KG1 (cell line): ENCODE data around the gene CCDC150.
"Not testable (repeated sequence)": the region's sequence is repeated elsewhere in the genome, so short reads cannot be mapped to it uniquely, and the experiment has no call there.

Source experiments
- DNase-seq: peaks from one replicate; lab custom pipeline; 2025; lab: John Stamatoyannopoulos, UW

The CCDC150 gene

GRCh38 chr2:196639180-196640030, at the start of gene CCDC150:
Gene CCDC150, plus strand, starts transcription at chr2:196639715. Its CDS starts 52 bp downstream, at chr2:196639767.
- DNase-seq: peak; percentile 90

DNA sequence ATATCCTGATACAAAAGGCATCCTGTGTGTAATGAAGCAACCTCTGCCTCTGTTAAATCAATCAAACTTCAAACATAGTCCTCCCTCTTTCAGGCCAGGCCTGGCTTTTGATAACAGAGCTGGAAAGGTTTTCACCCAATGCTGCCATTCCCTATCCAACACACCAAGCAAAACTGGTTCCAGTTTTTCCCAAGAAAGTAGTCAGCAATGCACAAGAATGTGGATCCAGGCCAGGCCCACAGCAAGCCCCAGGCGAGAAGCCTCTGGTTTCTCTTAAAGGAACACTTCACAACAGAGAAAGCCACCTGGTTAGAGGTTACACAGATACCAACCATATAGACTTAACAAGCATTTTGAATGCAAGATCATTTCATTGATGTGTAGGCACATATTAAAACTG, 49.2 kb upstream of the CCDC150 start:
- DNase-seq: no peak

DNA sequence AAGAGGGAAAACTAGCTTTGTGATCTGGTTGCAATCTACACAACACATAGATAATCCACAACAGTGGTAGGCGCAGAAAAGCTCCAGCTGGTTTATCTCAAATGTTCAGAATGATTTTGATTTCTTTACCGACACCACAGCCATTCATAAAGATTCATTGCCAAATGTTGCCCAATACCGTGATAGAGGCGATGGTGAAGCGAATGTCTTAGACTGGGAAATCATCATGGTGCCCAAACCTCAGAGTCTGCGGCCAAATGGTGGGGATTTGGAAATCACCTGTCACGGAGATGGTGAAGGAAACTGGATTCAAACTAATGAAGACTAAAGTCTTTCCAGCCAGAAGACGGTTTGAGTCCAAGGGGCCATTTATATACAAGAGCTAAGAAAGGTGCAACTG, 48.5 kb upstream of the CCDC150 start:
- DNase-seq: no peak

DNA sequence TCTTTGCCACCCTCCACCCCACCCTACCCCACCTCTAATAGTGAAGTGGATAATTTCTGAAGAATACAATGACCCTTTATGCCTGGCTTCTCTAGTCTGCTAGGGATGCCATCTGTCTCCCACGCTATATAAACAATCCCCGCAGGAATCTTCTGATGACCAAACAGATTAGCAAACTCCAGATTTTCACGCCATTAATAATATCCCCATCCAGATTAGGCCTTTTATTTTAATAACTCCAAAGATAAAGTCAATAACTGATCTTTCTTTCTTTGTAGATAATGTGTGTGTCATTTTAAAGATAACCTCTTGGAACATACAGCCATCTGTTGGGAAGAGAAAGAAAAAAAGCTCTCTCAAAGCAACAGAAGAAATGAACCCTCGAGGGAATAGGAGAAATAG, 47.9 kb upstream of the CCDC150 start:
- no peak for DNase-seq

DNA sequence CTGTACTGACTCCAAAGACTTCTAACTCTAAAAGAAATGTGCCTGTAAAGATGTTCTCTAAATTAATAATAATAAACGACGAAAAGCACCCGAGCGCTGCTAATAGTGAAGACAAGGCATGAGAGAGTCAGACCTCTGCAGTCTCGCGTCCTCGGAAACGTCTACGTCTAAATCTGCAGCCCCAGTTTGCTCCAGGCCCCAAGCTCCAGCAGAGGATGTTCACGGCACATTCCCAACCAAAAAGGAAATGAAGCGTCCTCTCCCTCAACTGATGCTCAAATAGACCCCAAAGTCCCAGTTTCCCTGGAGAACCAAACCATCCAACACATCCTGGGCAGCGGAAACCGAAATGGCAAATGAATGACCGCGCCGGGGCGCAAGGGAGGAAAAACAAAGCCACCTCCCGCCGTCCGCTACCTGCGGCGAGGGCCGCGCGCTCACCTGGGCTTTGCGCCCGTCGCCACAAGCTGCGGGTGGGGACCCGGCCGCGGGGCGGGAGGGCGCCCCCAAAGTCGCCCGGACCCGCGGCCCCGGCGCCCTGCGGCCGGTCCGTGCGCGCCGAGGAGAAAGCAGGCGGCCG, 47.1 kb upstream of the CCDC150 start:
- DNase-seq: peak; percentile 9

DNA sequence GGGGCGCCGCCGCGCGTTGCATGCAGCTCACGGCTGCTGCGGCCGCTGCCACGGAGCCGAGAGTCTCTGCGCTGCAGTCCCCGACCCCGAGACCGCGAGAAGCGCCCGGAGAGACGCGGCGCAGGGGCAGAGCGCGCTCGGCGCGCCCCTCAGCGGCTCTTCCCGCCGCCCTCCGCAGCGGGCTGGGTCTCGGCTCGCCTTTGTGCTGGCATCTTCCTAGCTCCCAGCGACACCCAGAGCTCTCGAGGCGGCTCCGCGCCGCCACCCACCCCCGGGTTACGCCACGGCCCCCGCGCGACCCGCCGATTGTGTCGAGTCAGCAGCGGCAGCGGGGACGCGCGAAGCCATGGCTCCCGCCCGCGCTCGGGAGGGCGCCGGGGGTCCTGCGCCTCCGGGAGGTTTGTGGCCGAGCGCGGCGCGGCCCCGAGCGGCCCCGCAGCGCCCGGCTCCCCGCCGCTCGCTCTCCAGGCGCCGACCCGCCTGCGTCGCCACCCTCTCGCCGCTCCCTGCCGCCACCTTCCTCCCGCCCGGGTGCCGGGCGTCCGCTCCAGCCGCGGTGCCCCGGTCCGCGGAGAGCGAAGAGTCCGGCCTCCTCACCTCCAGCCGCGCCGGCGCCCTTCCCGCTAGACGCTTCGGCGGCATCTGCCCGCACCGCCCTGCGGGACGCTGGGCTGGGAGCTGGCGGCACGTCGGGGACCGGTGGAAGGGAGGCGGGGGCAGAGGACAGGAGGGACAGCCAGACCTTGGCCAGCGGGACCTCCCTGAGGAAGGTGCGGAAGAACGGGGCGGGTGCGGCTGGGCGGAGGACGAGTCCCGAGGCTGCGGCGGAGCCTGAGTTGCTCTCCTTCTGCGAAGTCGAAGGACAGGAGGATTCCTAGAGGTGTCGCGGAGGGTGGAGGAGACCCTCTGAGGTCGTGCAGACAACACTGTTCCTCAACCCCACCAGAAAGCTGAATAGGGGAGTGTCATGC, 46.3 kb upstream of the CCDC150 start, which contains the start of gene HECW2:
TSS of gene HECW2 (minus strand) at position 644 of the 971 bp plus-strand sequence.
- DNase-seq: peak; percentile 14

DNA sequence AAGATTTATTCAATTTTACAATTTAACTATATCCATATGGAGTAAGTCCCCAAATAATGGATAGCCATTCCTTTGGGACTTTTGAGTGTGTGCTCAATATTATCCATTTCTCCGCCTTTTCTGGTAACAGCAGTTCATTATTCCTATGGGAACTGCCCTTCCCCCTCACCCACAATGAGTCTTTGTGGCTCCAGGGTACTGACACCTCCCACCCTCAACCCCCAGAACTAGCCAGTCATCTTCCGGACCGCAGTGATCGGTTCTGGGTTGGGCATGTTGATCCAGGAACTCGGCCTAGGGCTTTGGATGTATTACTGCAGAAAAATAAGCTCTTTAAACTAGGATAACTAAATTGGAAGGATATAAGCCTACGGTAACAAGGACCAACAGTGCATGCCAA, 45.4 kb upstream of the CCDC150 start:
- DNase-seq: no peak

DNA sequence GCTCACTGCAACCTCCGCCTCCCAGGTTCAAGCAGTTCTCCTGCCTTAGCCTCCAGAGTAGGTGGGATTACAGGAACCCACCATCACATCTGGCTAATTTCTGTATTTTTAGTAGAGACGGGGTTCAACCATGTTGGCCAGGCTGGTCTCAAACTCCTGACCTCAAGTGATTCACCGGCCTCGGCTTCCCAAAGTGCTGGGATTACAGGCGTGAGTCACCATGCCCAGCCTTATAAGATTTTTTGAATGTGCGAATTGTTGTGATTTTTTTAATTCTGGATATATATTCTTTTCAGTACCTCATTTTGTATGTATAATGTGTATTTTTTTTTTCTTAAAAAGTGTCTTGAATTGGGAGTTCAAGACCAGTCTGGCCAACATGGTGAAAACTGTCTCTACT, 42.0 kb upstream of the CCDC150 start:
- no peak for DNase-seq

DNA sequence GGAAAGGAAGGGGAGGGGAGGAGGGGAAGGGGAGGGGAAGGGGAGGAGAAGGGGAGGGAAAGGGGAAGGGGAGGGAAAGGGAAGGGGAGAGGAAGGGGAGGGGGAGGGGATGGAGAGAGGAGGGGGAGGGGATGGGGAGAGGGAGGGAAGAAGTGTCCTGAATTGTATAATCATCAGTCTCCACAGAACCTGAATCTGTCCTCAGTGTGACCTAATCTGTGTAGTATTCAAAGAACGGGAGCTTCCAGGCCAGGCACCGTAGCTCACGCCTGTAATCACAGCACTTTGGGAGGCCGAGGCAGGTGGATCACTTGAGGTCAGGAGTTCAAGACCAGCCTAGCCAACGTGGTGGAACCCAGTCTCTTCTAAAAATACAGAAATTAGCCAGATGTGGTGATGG, 41.1 kb upstream of the CCDC150 start:
- DNase-seq: no peak

DNA sequence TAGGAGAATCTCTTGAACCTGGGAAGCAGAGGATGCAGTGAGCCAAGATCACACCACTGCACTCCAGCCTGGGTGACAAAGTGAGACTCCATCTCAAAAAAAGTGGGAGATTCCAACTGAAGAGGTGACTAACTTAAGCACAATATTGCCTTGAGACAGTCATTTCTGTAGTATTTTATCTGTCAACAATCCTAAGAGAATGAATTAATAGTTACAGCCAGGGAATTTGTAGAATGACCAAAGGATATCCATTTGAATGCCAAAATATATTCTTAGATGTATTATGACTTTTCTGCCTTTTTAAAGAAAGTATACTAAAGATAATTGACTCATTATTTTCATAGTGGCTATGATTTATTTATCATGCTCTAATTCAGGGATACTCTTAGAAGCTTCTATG, 40.7 kb upstream of the CCDC150 start:
- DNase-seq: no peak

- no peak for DNase-seq
These were observed 37.8 kb upstream of the CCDC150 start for GRCh38 chr2:196601430-196602306.

DNA sequence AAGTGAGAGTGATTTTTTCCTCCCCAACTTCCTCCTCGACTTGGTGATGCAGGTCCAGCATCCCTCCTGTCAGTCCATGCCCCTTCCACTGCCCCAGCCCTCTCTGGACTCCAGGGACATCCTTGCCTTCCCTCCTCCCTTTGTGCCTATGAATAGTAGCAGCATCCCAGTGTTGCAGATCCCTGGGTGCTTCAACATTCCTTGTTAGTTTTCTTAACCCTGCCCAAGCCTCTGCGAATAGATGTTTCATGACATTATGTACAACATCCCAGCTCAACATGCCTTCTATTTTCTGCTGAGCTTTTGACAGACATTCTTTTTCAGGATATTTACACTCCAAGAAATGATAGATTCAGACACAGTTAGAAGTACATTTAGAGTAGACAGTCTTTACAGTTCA, 35.3 kb upstream of the CCDC150 start:
- no peak for DNase-seq

GRCh38 chr2:196606516-196606915, 33.0 kb upstream of the CCDC150 start:
- DNase-seq: no peak

GRCh38 chr2:196607073-196607472, 32.4 kb upstream of the CCDC150 start:
- no peak for DNase-seq

DNA sequence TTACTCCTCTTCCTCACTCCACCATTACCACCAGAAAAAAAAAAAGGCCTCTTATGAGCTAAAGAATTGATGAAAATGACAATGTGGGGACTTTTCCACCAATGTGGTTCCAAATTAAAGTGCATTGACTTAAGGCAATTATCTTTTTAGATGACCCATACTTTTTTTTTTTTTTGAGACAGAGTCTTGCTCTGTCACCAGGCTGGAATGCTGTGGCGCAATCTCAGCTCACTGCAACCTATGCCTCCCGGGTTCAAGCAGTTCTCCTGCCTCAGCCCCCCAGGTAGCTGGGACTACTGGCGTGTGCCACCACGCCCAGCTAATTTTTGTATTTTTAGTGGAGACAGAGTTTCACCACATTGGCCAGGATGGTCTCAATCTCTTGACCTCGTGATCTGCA, 31.6 kb upstream of the CCDC150 start:
- DNase-seq: not testable (repeated sequence)

- DNase-seq: no peak
These were observed 29.7 kb upstream of the CCDC150 start for GRCh38 chr2:196609806-196610205.

DNA sequence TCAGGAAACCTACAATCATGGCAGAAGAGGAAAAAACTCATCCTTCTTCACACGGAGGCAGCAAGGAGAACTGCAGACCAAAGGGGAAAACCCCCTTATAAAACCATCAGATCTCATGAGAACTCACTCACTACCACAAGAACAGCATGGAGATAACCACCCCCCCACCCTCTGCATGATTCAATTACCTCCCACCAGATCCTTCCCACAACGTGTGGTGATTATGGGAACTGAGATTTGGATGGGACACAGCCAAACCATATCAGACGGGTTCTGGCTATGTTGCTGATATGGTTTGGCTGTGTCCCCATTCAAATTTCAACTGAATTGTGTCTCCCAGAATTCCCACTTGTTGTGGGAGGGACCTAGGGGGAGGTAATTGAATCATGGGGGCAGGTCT, 28.7 kb upstream of the CCDC150 start:
- no peak for DNase-seq

- no peak for DNase-seq
These were observed 26.2 kb upstream of the CCDC150 start for GRCh38 chr2:196613302-196613701.

- DNase-seq: no peak
These were observed 22.1 kb upstream of the CCDC150 start for GRCh38 chr2:196617430-196617829.

- DNase-seq: no peak
These were observed 20.9 kb upstream of the CCDC150 start for GRCh38 chr2:196618661-196619060.

DNA sequence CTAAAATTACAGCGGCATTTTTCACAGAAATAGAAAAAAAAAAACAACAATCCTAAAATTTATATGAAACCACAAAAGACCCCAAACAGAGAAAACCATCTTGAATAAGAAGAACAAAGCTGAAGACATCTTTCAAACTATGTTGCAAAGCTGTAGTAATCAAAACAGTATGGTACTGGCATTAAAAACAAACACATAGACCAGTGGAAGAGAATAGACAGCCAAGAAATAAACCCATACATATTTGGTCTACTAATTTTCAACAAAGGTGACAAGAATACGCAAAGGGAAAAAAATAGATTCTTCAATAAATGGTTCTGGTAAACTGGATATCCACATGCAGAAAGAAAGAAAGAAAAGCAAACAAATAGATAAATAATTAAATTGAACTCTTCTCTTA, 9.0 kb upstream of the CCDC150 start:
- DNase-seq: no peak
